Astrocyte (in vitro differentiated cells and primary cell): Measurements from ENCODE around the gene FAM107B. TPM values are rescaled to one million over a fixed set of nuclear protein-coding genes. Genes with fewer than 3 reads are reported as not detected.

Experiments used
- DNase-seq: peaks from one replicate; pipeline ENCODE4 v3.0.0-alpha.2; 2010; ENCODE audit warnings: low read depth
- FAIRE-seq: peaks from 2 replicates; lab custom pipeline; 2011; peaks lifted over from hg19 to GRCh38; lab: Jason Lieb, UNC
- H2AFZ ChIP-seq: 2 replicates; pipeline ENCODE4 v1.6.0; 2012; ENCODE audit warnings: low read depth, low read length, inconsistent platforms
- H3K27ac ChIP-seq: 2 replicates; pipeline ENCODE4 v1.5.1; 2011; ENCODE audit warnings: low read depth, low read length, inconsistent platforms
- H3K27me3 ChIP-seq: 2 replicates; pipeline ENCODE4 v1.6.0; 2011; ENCODE audit warnings: low read length, inconsistent platforms; ENCODE audit not compliant: insufficient read depth
- H3K36me3 ChIP-seq: 2 replicates; pipeline ENCODE4 v1.5.1; 2011; ENCODE audit warnings: low read length, inconsistent platforms; ENCODE audit not compliant: insufficient read depth
- H3K4me1 ChIP-seq: 2 replicates; pipeline ENCODE4 v1.5.1; 2011; ENCODE audit warnings: low read length, inconsistent platforms; ENCODE audit not compliant: insufficient read depth
- H3K4me2 ChIP-seq: 2 replicates; pipeline ENCODE4 v1.6.0; 2012; ENCODE audit warnings: low read length, inconsistent platforms
- H3K4me3 ChIP-seq: 2 replicates; pipeline ENCODE4 v1.5.1; 2011; ENCODE audit warnings: low read depth, mild to moderate bottlenecking, low read length, inconsistent platforms; ENCODE audit not compliant: insufficient read depth
- H3K79me2 ChIP-seq: 2 replicates; pipeline ENCODE4 v1.6.0; 2012; ENCODE audit warnings: mild to moderate bottlenecking, low read length, inconsistent platforms; ENCODE audit not compliant: insufficient read depth
- H3K9ac ChIP-seq: 2 replicates; pipeline ENCODE4 v1.6.0; 2012; ENCODE audit warnings: mild to moderate bottlenecking, low read length, inconsistent platforms
- H3K9me3 ChIP-seq: 2 replicates; pipeline ENCODE4 v1.5.1; 2012; ENCODE audit warnings: low read depth, mild to moderate bottlenecking, low read length, inconsistent platforms; ENCODE audit not compliant: insufficient read depth
- H4K20me1 ChIP-seq: 2 replicates; pipeline ENCODE4 v1.6.0; 2012; ENCODE audit warnings: low read length, inconsistent platforms; ENCODE audit not compliant: insufficient read depth
- H3K27ac Mint-ChIP-seq: one replicate; pipeline ENCODE4 v1.8.0; 2021; ENCODE audit warnings: mild to moderate bottlenecking, mixed read lengths; ENCODE audit not compliant: unreplicated experiment
- H3K27me3 Mint-ChIP-seq: one replicate; pipeline ENCODE4 v1.8.0; 2021; ENCODE audit warnings: low read depth, mixed read lengths; ENCODE audit not compliant: unreplicated experiment
- H3K36me3 Mint-ChIP-seq: one replicate; pipeline ENCODE4 v1.8.0; 2021; ENCODE audit warnings: low read depth, mixed read lengths; ENCODE audit not compliant: unreplicated experiment
- H3K4me1 Mint-ChIP-seq: one replicate; pipeline ENCODE4 v1.8.0; 2021; ENCODE audit warnings: low read depth, mixed read lengths; ENCODE audit not compliant: unreplicated experiment
- H3K4me3 Mint-ChIP-seq: one replicate; pipeline ENCODE4 v1.8.0; 2021; ENCODE audit warnings: mild to moderate bottlenecking, moderate library complexity, mixed read lengths; ENCODE audit not compliant: unreplicated experiment
- H3K9me3 Mint-ChIP-seq: one replicate; pipeline ENCODE4 v1.8.0; 2021; ENCODE audit warnings: mild to moderate bottlenecking, mixed read lengths; ENCODE audit not compliant: unreplicated experiment
- EZH2 ChIP-seq: IDR thresholded peaks from 2 replicates; pipeline ENCODE4 v1.6.1; 2012; ENCODE audit warnings: mild to moderate bottlenecking, low read length, inconsistent platforms; ENCODE audit not compliant: insufficient read depth
- total RNA-seq: library from RNA; stranded (reverse); gene quantifications from 2 replicates; pipeline ENCODE4 v1.2.1, GENCODE V29; 2021
- TF ChIP-seq, protein P1 (sequence below): IDR thresholded peaks from 2 replicates; pipeline ENCODE4 v1.5.1; 2011; ENCODE audit warnings: low read depth, mild to moderate bottlenecking, inconsistent platforms, low read length, moderate library complexity; ENCODE audit not compliant: insufficient read depth

FAM107B gene
- total RNA-seq, 1 donor from 2014 or later, result 36.0 TPM

DNA sequence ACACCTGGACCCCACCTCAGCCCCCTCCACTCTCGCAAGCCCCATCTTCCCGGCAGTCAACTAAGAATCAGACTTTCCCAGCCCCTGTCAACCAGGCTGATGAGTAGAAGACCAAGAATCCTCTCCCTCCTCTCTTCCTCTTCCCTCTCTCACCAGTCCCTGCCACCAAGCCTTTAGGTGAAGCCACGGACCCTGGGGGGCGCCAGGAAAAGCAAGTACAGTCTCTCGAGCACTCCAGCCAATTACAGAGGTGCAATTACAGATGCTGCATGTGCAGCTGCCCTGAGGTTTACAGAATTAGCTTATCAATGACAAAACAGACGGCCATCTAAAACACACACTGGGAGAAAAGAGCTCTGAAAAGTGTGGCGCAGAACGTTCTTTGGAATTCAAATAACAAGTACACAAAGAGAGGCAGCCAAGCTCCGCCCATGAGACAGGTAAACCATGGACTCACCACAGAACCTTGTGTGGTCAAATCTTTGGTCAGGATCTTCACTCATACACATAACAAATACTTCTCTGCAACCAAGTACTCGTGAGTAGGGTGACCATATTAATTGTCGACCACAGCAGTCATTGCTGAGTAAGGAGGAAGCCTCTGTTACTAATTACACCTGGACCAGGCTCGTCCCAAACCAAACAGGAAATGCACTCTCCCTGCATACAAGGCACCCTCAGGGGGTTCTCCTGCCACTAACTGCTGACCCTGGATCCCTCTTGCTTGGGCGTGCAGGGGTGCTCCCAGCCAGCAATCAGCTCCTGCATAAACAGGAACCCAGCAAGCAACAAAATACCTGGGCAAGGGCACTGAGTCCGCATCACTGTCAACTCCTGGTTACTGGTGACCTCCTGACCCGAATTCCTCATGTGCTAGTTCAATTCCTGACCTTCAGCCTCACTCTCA is 189.2 kb downstream of the FAM107B start:
- Histone ChIP-seq H3K4me1 (peaks cover 18% of the 10 kb centered on the region), H3K36me3 (no peaks in the 10 kb centered on the region), H3K27ac (no peak overlapping the region), H3K4me3 (no peak overlapping the region), H3K4me2 (no peak overlapping the region), H4K20me1 (peaks cover 12% of the 10 kb centered on the region), H3K9ac (no peak overlapping the region), H3K79me2 (peaks cover 65% of the 10 kb centered on the region), H2AFZ (no peak overlapping the region), H3K27me3 (no peaks in the 10 kb centered on the region), H3K9me3 (no peaks in the 10 kb centered on the region)
- TF ChIP-seq, protein P1, sequence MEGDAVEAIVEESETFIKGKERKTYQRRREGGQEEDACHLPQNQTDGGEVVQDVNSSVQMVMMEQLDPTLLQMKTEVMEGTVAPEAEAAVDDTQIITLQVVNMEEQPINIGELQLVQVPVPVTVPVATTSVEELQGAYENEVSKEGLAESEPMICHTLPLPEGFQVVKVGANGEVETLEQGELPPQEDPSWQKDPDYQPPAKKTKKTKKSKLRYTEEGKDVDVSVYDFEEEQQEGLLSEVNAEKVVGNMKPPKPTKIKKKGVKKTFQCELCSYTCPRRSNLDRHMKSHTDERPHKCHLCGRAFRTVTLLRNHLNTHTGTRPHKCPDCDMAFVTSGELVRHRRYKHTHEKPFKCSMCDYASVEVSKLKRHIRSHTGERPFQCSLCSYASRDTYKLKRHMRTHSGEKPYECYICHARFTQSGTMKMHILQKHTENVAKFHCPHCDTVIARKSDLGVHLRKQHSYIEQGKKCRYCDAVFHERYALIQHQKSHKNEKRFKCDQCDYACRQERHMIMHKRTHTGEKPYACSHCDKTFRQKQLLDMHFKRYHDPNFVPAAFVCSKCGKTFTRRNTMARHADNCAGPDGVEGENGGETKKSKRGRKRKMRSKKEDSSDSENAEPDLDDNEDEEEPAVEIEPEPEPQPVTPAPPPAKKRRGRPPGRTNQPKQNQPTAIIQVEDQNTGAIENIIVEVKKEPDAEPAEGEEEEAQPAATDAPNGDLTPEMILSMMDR, result no peak
- no peak for TF ChIP-seq EZH2
- H3K4me3 Mint-ChIP-seq, result no peak overlapping the region
- DNase-seq (no peak), FAIRE-seq (no peak)
- H3K27ac Mint-ChIP-seq, result peak overlapping the region; percentile 37
- H3K36me3 Mint-ChIP-seq, result peaks cover 13% of the 10 kb centered on the region
- H3K4me1 Mint-ChIP-seq, result peaks cover 25% of the 10 kb centered on the region
- peaks cover 3% of the 10 kb centered on the region for H3K9me3 Mint-ChIP-seq
- H3K27me3 Mint-ChIP-seq, result no peaks in the 10 kb centered on the region

DNA sequence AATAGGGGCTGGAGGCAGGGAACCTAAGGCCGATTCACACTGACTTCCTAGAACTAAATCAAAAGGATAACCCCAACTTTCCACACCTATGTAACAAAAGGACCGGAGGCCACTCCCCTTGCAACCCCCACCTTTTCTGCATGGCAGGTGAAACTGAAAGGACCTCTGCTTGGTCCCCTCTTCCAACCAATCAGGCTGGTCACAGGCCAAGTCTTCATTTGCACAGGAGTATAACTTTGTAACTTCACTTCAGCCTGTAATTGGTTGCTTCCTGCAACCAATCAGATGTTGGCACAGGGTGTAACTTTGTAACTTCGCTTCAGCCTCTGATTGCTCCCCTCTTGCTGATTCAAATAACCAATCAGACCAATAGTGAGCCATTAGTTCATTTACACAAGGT is 190.0 kb downstream of the FAM107B start:
- Histone ChIP-seq H3K79me2 (peaks cover 57% of the 10 kb centered on the region), H4K20me1 (peaks cover 12% of the 10 kb centered on the region), H3K4me1 (peaks cover 18% of the 10 kb centered on the region), H2AFZ (no peak overlapping the region), H3K27ac (no peak overlapping the region), H3K9me3 (no peaks in the 10 kb centered on the region), H3K4me3 (no peak overlapping the region), H3K27me3 (no peaks in the 10 kb centered on the region), H3K36me3 (no peaks in the 10 kb centered on the region), H3K4me2 (no peak overlapping the region), H3K9ac (no peak overlapping the region)
- FAIRE-seq, result no peak
- Mint-ChIP-seq H3K9me3 (peaks cover 3% of the 10 kb centered on the region), H3K27ac (no peak overlapping the region), H3K4me3 (no peak overlapping the region), H3K4me1 (peaks cover 25% of the 10 kb centered on the region), H3K36me3 (peaks cover 13% of the 10 kb centered on the region), H3K27me3 (no peaks in the 10 kb centered on the region)
- DNase-seq, result no peak
- no peak for TF ChIP-seq EZH2
- TF ChIP-seq, protein P1, result no peak

DNA sequence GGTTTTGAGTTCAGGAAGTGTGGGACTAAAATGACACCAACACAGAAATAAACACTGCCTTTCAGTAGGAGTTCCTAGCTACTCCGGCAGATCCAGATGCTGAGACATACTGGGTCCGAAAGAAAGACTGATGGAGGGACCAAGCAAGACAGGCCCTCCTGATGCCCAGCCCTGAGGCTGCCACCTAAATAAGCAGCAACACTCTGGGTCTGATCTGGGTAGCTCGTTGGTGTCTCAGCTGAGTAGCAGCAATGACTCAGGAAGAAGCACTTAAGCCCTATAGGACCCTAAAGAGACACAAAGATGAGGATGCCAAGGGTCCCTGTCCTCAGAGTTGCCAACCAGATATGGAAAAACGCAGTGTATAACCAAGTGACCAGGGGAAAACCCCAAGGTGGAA is 190.7 kb downstream of the FAM107B start:
- Histone ChIP-seq H3K9ac (no peak overlapping the region), H4K20me1 (peaks cover 19% of the 10 kb centered on the region), H3K36me3 (no peaks in the 10 kb centered on the region), H3K4me3 (no peak overlapping the region), H2AFZ (no peak overlapping the region), H3K27ac (no peak overlapping the region), H3K4me2 (no peak overlapping the region), H3K9me3 (no peaks in the 10 kb centered on the region), H3K79me2 (peaks cover 61% of the 10 kb centered on the region), H3K27me3 (no peaks in the 10 kb centered on the region), H3K4me1 (peaks cover 18% of the 10 kb centered on the region)
- Mint-ChIP-seq H3K27me3 (no peaks in the 10 kb centered on the region), H3K9me3 (peaks cover 3% of the 10 kb centered on the region), H3K27ac (no peak overlapping the region), H3K36me3 (peaks cover 13% of the 10 kb centered on the region), H3K4me1 (peaks cover 25% of the 10 kb centered on the region), H3K4me3 (no peak overlapping the region)
- TF ChIP-seq EZH2, result no peak
- TF ChIP-seq, protein P1, result no peak
- DNase-seq (no peak), FAIRE-seq (no peak)
